NOMO-1 treated with DMSO at 0.1 percent for 48 hours (cell line): ENCODE results near the gene AGMAT.
A peak's percentile ranks its signal among the peaks of the same experiment; 100 is the strongest.

Source experiments
- DNase-seq: peaks from one replicate; lab custom pipeline; 2025; ENCODE audit not compliant: unreplicated experiment; lab: John Stamatoyannopoulos, UW

AGMAT gene

GRCh38 chr1:15584489-15585363 is at the start of gene AGMAT:
Gene AGMAT (minus strand): TSS chr1:15585051. CDS start chr1:15584967, 84 bp downstream.
- peak; percentile 57 for DNase-seq

GRCh38 chr1:15633756-15634420 is 49.0 kb upstream of the AGMAT start:
- no peak for DNase-seq

GRCh38 chr1:15628003-15628402 is 43.2 kb upstream of the AGMAT start:
- no peak for DNase-seq

GRCh38 chr1:15627343-15627988 is 42.6 kb upstream of the AGMAT start:
- no peak for DNase-seq

GRCh38 chr1:15626269-15626950 is 41.6 kb upstream of the AGMAT start:
- no peak for DNase-seq

GRCh38 chr1:15625056-15625917 is 40.4 kb upstream of the AGMAT start:
- DNase-seq: no peak

GRCh38 chr1:15624133-15624714 is 39.4 kb upstream of the AGMAT start:
- DNase-seq: no peak

GRCh38 chr1:15623435-15623834 is 38.6 kb upstream of the AGMAT start:
- DNase-seq: no peak

GRCh38 chr1:15622712-15623373 is 38.0 kb upstream of the AGMAT start:
- DNase-seq: no peak

- no peak for DNase-seq
These were observed 37.1 kb upstream of the AGMAT start for GRCh38 chr1:15621975-15622374.

- no peak for DNase-seq
These were observed 36.2 kb upstream of the AGMAT start for GRCh38 chr1:15620902-15621682.

GRCh38 chr1:15620155-15620545 is 35.3 kb upstream of the AGMAT start:
- DNase-seq: no peak

GRCh38 chr1:15618655-15619525 is 34.0 kb upstream of the AGMAT start:
- peak; percentile 64 for DNase-seq

GRCh38 chr1:15618077-15618654 is 33.3 kb upstream of the AGMAT start:
- DNase-seq: peak; percentile 66

- DNase-seq: peak; percentile 99
These were observed 32.6 kb upstream of the AGMAT start, which contains the start of gene DDI2 for GRCh38 chr1:15617173-15618076. Gene DDI2 (plus strand): TSS chr1:15617458. CDS start chr1:15617671, 213 bp downstream.
